HCT116 (cell line): Measurements from ENCODE around the gene MAL. TPM values are rescaled to one million over a fixed set of nuclear protein-coding genes. Genes with fewer than 3 reads are reported as not detected.

Source experiments
- ATAC-seq: fragments of 200-7000 bp; cut with Tn5 transposase; 2 replicates; pipeline ENCODE4 v1.9.1; 2020; ENCODE audit warnings: mild to moderate bottlenecking, moderate library complexity
- BruUV-seq: library from RNA; stranded (reverse); fragments of 400-500 nt; replicated peaks from 2 replicates; lab custom pipeline; 2021; lab: Mats Ljungman, UMichigan
- CTCF ChIA-PET: fragments of 300-600 bp; sonication (Branson Sonifier 250); formaldehyde crosslinking; loops from one replicate; lab custom pipeline; 2021; ENCODE audit warnings: antibody characterized with exemption; lab: Charles Lee
- POLR2A ChIA-PET: fragments of 300-600, 350-600 bp; sonication (Branson Sonifier 250); formaldehyde crosslinking; loops from one replicate; lab custom pipeline; 2021; ENCODE audit warnings: antibody characterized with exemption; lab: Charles Lee
- RAD21 ChIA-PET, 2 experiments: fragments of 300-600 bp; sonication (Branson Sonifier 250); formaldehyde crosslinking; loops; one replicate each; lab custom pipeline; 2023; ENCODE audit warnings: low total read pairs in 2 of 2; ENCODE audit not compliant: uncharacterized antibody in 2 of 2, unreplicated experiment in 2 of 2, low non-redundant PET in 1 of 2; lab: Charles Lee
- DNase-seq: peaks from one replicate; pipeline ENCODE4 v3.0.0-alpha.2; 2010; ENCODE audit warnings: low read depth, low spot score
- H2AFZ ChIP-seq: fragments of 200-600 bp; shearing (Covaris generic), sonication (generic); 2 replicates; pipeline ENCODE4 v1.6.1; 2017; ENCODE audit warnings: low read depth, mixed run types, mixed read lengths, antibody characterized with exemption, low read length; ENCODE audit not compliant: poor library complexity, severe bottlenecking
- H3K27ac ChIP-seq: 2 replicates; pipeline ENCODE4 v1.5.1; 2012; ENCODE audit warnings: low read depth, low read length
- H3K27me3 ChIP-seq: fragments of 200-600 bp; sonication (generic); 2 replicates; pipeline ENCODE4 v1.6.1; 2016; ENCODE audit warnings: mixed run types, low read length, mixed read lengths; ENCODE audit not compliant: insufficient read depth
- H3K36me3 ChIP-seq, 2 experiments: fragments of 200-500 bp in 1 of 2; fragments of 200-600 bp in 1 of 2; sonication (Bioruptor generic) in 1 of 2; sonication (generic) in 1 of 2; 2 replicates each; pipeline versions ENCODE4 v1.5.1 to v1.6.1; 2014 to 2016; ENCODE audit warnings: low read length in 2 of 2, inconsistent platforms in 1 of 2, mixed read lengths in 1 of 2, mixed run types in 1 of 2; ENCODE audit not compliant: insufficient read depth in 2 of 2, control insufficient read depth in 1 of 2
- H3K4me1 ChIP-seq, 2 experiments: fragments of 200-600 bp in 1 of 2; sonication (generic) in 1 of 2; 2 replicates each; pipeline versions ENCODE4 v1.5.1 to v1.6.1; 2012 to 2017; ENCODE audit warnings: low read length in 2 of 2, inconsistent platforms in 1 of 2, mild to moderate bottlenecking in 1 of 2, mixed read lengths in 1 of 2, mixed run types in 1 of 2, moderate library complexity in 1 of 2; ENCODE audit not compliant: insufficient read depth in 2 of 2, control insufficient read depth in 1 of 2
- H3K4me2 ChIP-seq: fragments of 200-600 bp; sonication (generic); 2 replicates; pipeline ENCODE4 v1.6.1; 2017; ENCODE audit warnings: mixed run types, low read length, mixed read lengths
- H3K4me3 ChIP-seq, 2 experiments: fragments of 200-600 bp in 1 of 2; sonication (generic) in 1 of 2; replicated peaks in 1 of 2; 2 replicates each; pipeline ENCODE4 v1.5.1; 2011 to 2016; ENCODE audit warnings: low read length in 2 of 2, control low read depth in 1 of 2, low read depth in 1 of 2, mild to moderate bottlenecking in 1 of 2, mixed read lengths in 1 of 2, mixed run types in 1 of 2
- H3K79me2 ChIP-seq: fragments of 200-600 bp; sonication (generic); 2 replicates; pipeline ENCODE4 v1.6.1; 2017; ENCODE audit warnings: mild to moderate bottlenecking, mixed run types, low read length, moderate library complexity, mixed read lengths; ENCODE audit not compliant: insufficient read depth
- H3K9ac ChIP-seq: fragments of 200-600 bp; sonication (generic); 2 replicates; pipeline ENCODE4 v1.6.1; 2016; ENCODE audit warnings: low read length, mixed read lengths
- H3K9me2 ChIP-seq: fragments of 200-600 bp; sonication (generic), shearing (Covaris generic); 2 replicates; pipeline ENCODE4 v1.6.1; 2017; ENCODE audit warnings: mixed run types, mild to moderate bottlenecking, moderate library complexity; ENCODE audit not compliant: insufficient read depth
- H3K9me3 ChIP-seq, 2 experiments: fragments of 200-500 bp in 1 of 2; fragments of 200-600 bp in 1 of 2; sonication (Bioruptor generic) in 1 of 2; sonication (generic) in 1 of 2; 2 replicates each; pipeline ENCODE4 v1.6.1; 2014 to 2017; ENCODE audit warnings: low read length in 2 of 2, mixed read lengths in 2 of 2, inconsistent platforms in 1 of 2, low read depth in 1 of 2, mild to moderate bottlenecking in 1 of 2, mixed run types in 1 of 2, moderate library complexity in 1 of 2; ENCODE audit not compliant: control insufficient read depth in 1 of 2, insufficient read depth in 1 of 2
- H4K20me1 ChIP-seq: fragments of 200-600 bp; sonication (generic), shearing (Covaris generic); 2 replicates; pipeline ENCODE4 v1.6.1; 2017; ENCODE audit warnings: mixed run types, mild to moderate bottlenecking, moderate library complexity; ENCODE audit not compliant: insufficient read depth
- CBX3 ChIP-seq: IDR thresholded peaks from 2 replicates; pipeline ENCODE4 v1.6.1; 2012; ENCODE audit warnings: low read depth
- CEBPB ChIP-seq: IDR thresholded peaks from 2 replicates; pipeline ENCODE4 v1.6.1; 2012; ENCODE audit warnings: low read depth
- EGR1 ChIP-seq: IDR thresholded peaks from 2 replicates; pipeline ENCODE4 v1.6.1; 2012; ENCODE audit warnings: low read depth
- EZH2phosphoT487 ChIP-seq: fragments of 200-600 bp; IDR thresholded peaks from 2 replicates; pipeline ENCODE4 v1.6.1; 2018; ENCODE audit warnings: antibody characterized with exemption, borderline replicate concordance
- FOSL1 ChIP-seq: IDR thresholded peaks from 2 replicates; pipeline ENCODE4 v1.6.1; 2012; ENCODE audit warnings: low read depth
- JUND ChIP-seq: IDR thresholded peaks from 2 replicates; pipeline ENCODE4 v1.6.1; 2012
- SIN3A ChIP-seq: IDR thresholded peaks from 2 replicates; pipeline ENCODE4 v1.6.1; 2012; ENCODE audit warnings: low read depth
- SP1 ChIP-seq: IDR thresholded peaks from 2 replicates; pipeline ENCODE4 v1.6.1; 2012; ENCODE audit warnings: low read depth
- SRF ChIP-seq: IDR thresholded peaks from 2 replicates; pipeline ENCODE4 v1.6.1; 2012; ENCODE audit warnings: low read depth
- TCF7L2 ChIP-seq: IDR thresholded peaks from 2 replicates; pipeline ENCODE4 v1.7.0; 2011; ENCODE audit warnings: borderline replicate concordance, inconsistent platforms; ENCODE audit not compliant: insufficient read depth, insufficient read length; ENCODE audit errors: extremely low read depth
- YY1 ChIP-seq: IDR thresholded peaks from 2 replicates; pipeline ENCODE4 v1.6.1; 2011; ENCODE audit warnings: low read length, low read depth, moderate library complexity, mild to moderate bottlenecking; ENCODE audit not compliant: insufficient replicate concordance; ENCODE audit errors: extremely low read depth
- intact Hi-C: fragments of 100-400 bp; cut with micrococcal nuclease; formaldehyde crosslinking; loops from 2 replicates; pipeline ENCODE4 v1.10.0; 2022
- total RNA-seq: library from RNA; stranded (reverse); gene quantifications from one replicate; pipeline ENCODE4 v1.2.1, GENCODE V29; 2021; ENCODE audit not compliant: unreplicated experiment
- TF ChIP-seq, protein P1 (sequence below), 3 experiments: fragments of 200-600 bp in 1 of 3; sonication (generic) in 1 of 3; IDR thresholded peaks in 2 of 3; conservative IDR thresholded peaks in 1 of 3; 2 replicates each; pipeline ENCODE4 v1.5.1; 2012 to 2017; ENCODE audit warnings: low read depth in 2 of 3, low read length in 2 of 3, antibody characterized with exemption in 1 of 3, borderline replicate concordance in 1 of 3, control low read depth in 1 of 3, mild to moderate bottlenecking in 1 of 3, mixed read lengths in 1 of 3, mixed run types in 1 of 3, moderate library complexity in 1 of 3; ENCODE audit not compliant: insufficient read depth in 1 of 3
- TF ChIP-seq, protein P2 (sequence below): IDR thresholded peaks from 2 replicates; pipeline ENCODE4 v1.6.1; 2012; ENCODE audit warnings: low read depth

MAL gene
- total RNA-seq, 1 experiment from 2014 or later = not detected

DNA sequence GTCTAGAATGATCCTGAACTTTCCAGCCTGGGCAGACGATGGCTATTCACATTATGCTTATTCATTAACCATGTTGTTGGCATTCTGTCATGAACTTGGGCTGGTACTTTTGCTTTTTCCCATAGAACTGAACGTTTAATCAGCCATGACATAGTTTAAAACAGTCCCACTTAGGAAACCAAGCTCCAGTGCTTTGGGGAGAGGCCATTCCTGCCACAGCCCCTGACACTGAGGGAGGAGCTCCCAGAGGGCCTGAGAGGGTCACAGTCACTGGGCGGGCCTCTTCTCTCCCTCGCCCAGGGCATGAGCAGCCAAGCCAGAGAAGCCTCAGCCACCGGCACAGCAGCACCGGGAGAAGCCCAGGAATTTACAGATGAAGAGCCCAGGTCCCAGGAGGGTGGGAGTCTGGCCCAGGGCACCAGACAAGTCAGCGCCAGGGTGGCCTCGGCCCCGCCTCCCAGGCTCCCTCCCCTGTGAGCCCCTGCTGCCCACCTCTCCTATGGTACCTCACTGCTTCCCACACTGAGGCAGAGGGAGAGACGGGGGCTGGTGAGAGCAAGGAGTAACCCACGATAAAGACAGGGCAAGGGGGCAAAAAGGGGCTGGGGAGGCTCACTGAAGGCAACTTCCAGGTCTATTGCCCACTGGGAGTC, 33.6 kb downstream of the MAL start:
- intact Hi-C loops = no loop called here
- no TSS peak for BruUV-seq
- ChIA-PET POLR2A (no interaction called here), CTCF (interaction anchor here (0.6 kb wide), 1 partner anchor 168 kb away, joined by 3 read pairs; no protein-coding TSS in a partner anchor), RAD21 (no interaction called here)
- no peak for DNase-seq
- H3K9me2 ChIP-seq = no peaks in the 10 kb centered on the region
- H4K20me1 ChIP-seq = no peaks in the 10 kb centered on the region
- H3K9ac ChIP-seq = no peak overlapping the region
- no peak overlapping the region for H2AFZ ChIP-seq
- no peaks in the 10 kb centered on the region for H3K4me1 ChIP-seq
- H3K9me3 ChIP-seq = no peaks in the 10 kb centered on the region
- no peaks in the 10 kb centered on the region for H3K36me3 ChIP-seq
- no peak for TF ChIP-seq YY1
- no peak overlapping the region for H3K4me2 ChIP-seq
- peaks cover 9% of the 10 kb centered on the region; the same call in 1 of the 2 replicates for H3K27me3 ChIP-seq
- H3K27ac ChIP-seq = no peak overlapping the region
- no peaks in the 10 kb centered on the region for H3K79me2 ChIP-seq
- no peak overlapping the region for H3K4me3 ChIP-seq
- no peak for ATAC-seq

DNA sequence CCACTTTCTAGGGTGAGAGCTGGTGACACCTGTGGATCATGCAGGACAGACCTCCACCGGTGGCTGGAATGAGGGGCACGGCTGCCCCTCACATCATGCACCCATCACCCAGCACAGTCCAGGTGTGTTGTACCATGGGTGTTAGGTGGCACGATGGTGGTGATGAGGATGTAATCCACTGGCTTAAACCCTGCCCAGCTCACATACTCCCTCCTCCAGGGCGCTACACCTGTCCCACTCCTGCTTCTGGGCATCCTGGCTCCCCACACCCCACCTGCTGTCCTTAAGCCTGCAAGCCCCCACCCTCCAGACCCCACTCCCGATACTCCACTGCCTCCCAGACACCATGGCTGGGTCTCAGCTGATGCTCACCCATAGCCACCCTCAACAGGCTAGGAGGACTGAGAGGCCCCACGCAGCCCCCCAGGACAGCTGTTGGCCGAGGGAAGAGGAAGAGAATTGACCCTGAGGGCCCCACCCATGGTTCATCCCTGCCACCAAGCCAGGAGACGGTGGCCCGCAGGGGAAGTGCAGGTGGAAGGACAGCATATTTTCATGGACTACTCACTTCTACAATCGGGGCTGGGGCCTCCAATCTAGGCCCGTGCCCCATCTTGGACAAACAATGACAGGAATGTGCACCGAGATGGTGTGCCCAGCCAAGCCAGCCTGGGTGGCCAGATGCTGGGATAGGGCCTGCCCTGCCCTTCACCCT, 34.3 kb downstream of the MAL start:
- ATAC-seq (no peak), DNase-seq (no peak)
- CTCF ChIA-PET = no interaction called here
- H3K4me2 ChIP-seq = no peak overlapping the region
- no peak overlapping the region for H2AFZ ChIP-seq
- RAD21 ChIA-PET = no interaction called here
- H3K9ac ChIP-seq = no peak overlapping the region
- POLR2A ChIA-PET = no interaction called here
- no peaks in the 10 kb centered on the region for H4K20me1 ChIP-seq
- no peaks in the 10 kb centered on the region for H3K4me1 ChIP-seq
- H3K27me3 ChIP-seq = 0 out of 2 replicates have a peak, but pooled peaks cover 3% of the 10 kb centered on the region
- no peaks in the 10 kb centered on the region for H3K9me3 ChIP-seq
- BruUV-seq = no TSS peak
- H3K79me2 ChIP-seq = no peaks in the 10 kb centered on the region
- H3K9me2 ChIP-seq = no peaks in the 10 kb centered on the region
- no peak overlapping the region for H3K4me3 ChIP-seq
- intact Hi-C loops = no loop called here
- H3K36me3 ChIP-seq = no peaks in the 10 kb centered on the region
- no peak overlapping the region for H3K27ac ChIP-seq
- TF ChIP-seq JUND (no peak), EZH2phosphoT487 (no peak), EGR1 (no peak), SRF (no peak), CBX3 (no peak), TCF7L2 (no peak), FOSL1 (no peak), SIN3A (no peak), SP1 (no peak), CEBPB (no peak), YY1 (no peak)
- TF ChIP-seq, protein P1, sequence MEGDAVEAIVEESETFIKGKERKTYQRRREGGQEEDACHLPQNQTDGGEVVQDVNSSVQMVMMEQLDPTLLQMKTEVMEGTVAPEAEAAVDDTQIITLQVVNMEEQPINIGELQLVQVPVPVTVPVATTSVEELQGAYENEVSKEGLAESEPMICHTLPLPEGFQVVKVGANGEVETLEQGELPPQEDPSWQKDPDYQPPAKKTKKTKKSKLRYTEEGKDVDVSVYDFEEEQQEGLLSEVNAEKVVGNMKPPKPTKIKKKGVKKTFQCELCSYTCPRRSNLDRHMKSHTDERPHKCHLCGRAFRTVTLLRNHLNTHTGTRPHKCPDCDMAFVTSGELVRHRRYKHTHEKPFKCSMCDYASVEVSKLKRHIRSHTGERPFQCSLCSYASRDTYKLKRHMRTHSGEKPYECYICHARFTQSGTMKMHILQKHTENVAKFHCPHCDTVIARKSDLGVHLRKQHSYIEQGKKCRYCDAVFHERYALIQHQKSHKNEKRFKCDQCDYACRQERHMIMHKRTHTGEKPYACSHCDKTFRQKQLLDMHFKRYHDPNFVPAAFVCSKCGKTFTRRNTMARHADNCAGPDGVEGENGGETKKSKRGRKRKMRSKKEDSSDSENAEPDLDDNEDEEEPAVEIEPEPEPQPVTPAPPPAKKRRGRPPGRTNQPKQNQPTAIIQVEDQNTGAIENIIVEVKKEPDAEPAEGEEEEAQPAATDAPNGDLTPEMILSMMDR (IDR thresholded peaks at IDR 0.05 in 2 of 3, conservative IDR thresholded peaks at IDR 0.05 in 1 of 3; ENCODE audit: borderline replicate concordance in 1 of 3, insufficient read depth in 1 of 3, low read depth in 2 of 3, low read length in 2 of 3) = no peak
- TF ChIP-seq, protein P2, sequence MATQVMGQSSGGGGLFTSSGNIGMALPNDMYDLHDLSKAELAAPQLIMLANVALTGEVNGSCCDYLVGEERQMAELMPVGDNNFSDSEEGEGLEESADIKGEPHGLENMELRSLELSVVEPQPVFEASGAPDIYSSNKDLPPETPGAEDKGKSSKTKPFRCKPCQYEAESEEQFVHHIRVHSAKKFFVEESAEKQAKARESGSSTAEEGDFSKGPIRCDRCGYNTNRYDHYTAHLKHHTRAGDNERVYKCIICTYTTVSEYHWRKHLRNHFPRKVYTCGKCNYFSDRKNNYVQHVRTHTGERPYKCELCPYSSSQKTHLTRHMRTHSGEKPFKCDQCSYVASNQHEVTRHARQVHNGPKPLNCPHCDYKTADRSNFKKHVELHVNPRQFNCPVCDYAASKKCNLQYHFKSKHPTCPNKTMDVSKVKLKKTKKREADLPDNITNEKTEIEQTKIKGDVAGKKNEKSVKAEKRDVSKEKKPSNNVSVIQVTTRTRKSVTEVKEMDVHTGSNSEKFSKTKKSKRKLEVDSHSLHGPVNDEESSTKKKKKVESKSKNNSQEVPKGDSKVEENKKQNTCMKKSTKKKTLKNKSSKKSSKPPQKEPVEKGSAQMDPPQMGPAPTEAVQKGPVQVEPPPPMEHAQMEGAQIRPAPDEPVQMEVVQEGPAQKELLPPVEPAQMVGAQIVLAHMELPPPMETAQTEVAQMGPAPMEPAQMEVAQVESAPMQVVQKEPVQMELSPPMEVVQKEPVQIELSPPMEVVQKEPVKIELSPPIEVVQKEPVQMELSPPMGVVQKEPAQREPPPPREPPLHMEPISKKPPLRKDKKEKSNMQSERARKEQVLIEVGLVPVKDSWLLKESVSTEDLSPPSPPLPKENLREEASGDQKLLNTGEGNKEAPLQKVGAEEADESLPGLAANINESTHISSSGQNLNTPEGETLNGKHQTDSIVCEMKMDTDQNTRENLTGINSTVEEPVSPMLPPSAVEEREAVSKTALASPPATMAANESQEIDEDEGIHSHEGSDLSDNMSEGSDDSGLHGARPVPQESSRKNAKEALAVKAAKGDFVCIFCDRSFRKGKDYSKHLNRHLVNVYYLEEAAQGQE = no peak
